ENCODE data around the gene LIMS4.
"Not testable (repeated sequence)": the region's sequence is repeated elsewhere in the genome, so short reads cannot be mapped to it uniquely, and the experiment has no call there.

The LIMS4 gene

GRCh38 chr2:110477370-110477769, 4.8 kb upstream of the LIMS4 start:
- H3K9me3 ChIP-seq (ENCODE audit: control insufficient read depth, low read length); H2AFZ ChIP-seq (ENCODE audit: low read depth, low read length); H4K91ac ChIP-seq (ENCODE audit: low read length); H2BK5ac ChIP-seq (ENCODE audit: low read depth, low read length, poor library complexity, severe bottlenecking); H4K8ac ChIP-seq (ENCODE audit: low read length); H3K27ac ChIP-seq (ENCODE audit: low read length, poor library complexity, severe bottlenecking); H2AK5ac ChIP-seq (ENCODE audit: low read length, severe bottlenecking); H3K4ac ChIP-seq (ENCODE audit: low read depth in 1 of 2, low read length in 2 of 2); H3K4me1 ChIP-seq (ENCODE audit: control insufficient read depth, insufficient read depth, low read depth, low read length); H3K4me2 ChIP-seq (ENCODE audit: low read length, poor library complexity, severe bottlenecking); H3K27me3 ChIP-seq (ENCODE audit: control insufficient read depth in 1 of 2, insufficient read depth in 1 of 2, low read length in 2 of 2); H3K14ac ChIP-seq (ENCODE audit: low read length in 2 of 2); H2BK15ac ChIP-seq (ENCODE audit: low read depth, poor library complexity, severe bottlenecking); H3K18ac ChIP-seq (ENCODE audit: low read depth in 1 of 2, low read length in 2 of 2); H2BK120ac ChIP-seq (ENCODE audit: low read depth, low read length); H2BK12ac ChIP-seq (ENCODE audit: low read length in 2 of 2); DNase-seq; H3K9ac ChIP-seq (ENCODE audit: low read length); H3K36me3 ChIP-seq (ENCODE audit: control insufficient read depth in 1 of 2, insufficient read depth in 2 of 2, low read depth in 1 of 2, low read length in 2 of 2); H3K4me3 ChIP-seq (ENCODE audit: insufficient read depth in 1 of 2, low read depth in 1 of 2, low read length in 2 of 2); H3K79me1 ChIP-seq (replicated peaks; ENCODE audit: low read length, poor library complexity, severe bottlenecking); H3K23ac ChIP-seq (ENCODE audit: low read length in 2 of 2): not testable (repeated sequence)
- WGBS: no CpG with 5 or more reads among the region's 7 CpGs

DNA sequence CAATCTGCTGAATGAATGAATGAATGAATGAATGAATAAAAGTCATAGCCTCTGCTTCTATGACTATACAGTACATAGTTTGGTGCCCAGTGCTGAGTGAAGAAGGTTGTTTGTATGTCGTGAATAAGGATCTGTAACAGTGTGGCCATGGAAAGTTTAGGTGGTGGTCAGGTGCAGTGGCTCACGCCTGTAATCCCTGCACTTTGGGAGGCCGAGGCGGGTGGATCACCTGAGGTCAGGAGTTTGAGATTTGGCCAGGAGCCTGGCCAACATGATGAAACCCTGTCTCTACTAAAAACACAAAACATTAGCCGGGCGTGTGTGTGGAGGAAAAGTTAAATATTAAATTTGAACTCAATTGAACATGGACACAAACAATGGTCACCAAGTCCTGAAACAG, 4.3 kb upstream of the LIMS4 start:
- H2BK12ac ChIP-seq (ENCODE audit: low read length in 2 of 2); H3K79me1 ChIP-seq (replicated peaks; ENCODE audit: low read length, poor library complexity, severe bottlenecking); H3K36me3 ChIP-seq (ENCODE audit: control insufficient read depth in 1 of 2, insufficient read depth in 2 of 2, low read depth in 1 of 2, low read length in 2 of 2); H4K8ac ChIP-seq (ENCODE audit: low read length); H2AFZ ChIP-seq (ENCODE audit: low read depth, low read length); DNase-seq; H3K23ac ChIP-seq (ENCODE audit: low read length in 2 of 2); H3K4me1 ChIP-seq (ENCODE audit: control insufficient read depth, insufficient read depth, low read depth, low read length); H3K4me3 ChIP-seq (ENCODE audit: insufficient read depth in 1 of 2, low read depth in 1 of 2, low read length in 2 of 2); H3K4ac ChIP-seq (ENCODE audit: low read depth in 1 of 2, low read length in 2 of 2); H2BK120ac ChIP-seq (ENCODE audit: low read depth, low read length); H4K91ac ChIP-seq (ENCODE audit: low read length); H2AK5ac ChIP-seq (ENCODE audit: low read length, severe bottlenecking); H3K4me2 ChIP-seq (ENCODE audit: low read length, poor library complexity, severe bottlenecking); H3K9ac ChIP-seq (ENCODE audit: low read length); H2BK15ac ChIP-seq (ENCODE audit: low read depth, poor library complexity, severe bottlenecking); H3K18ac ChIP-seq (ENCODE audit: low read depth in 1 of 2, low read length in 2 of 2); H2BK5ac ChIP-seq (ENCODE audit: low read depth, low read length, poor library complexity, severe bottlenecking); H3K9me3 ChIP-seq (ENCODE audit: control insufficient read depth, low read length); H3K27ac ChIP-seq (ENCODE audit: low read length, poor library complexity, severe bottlenecking); H3K27me3 ChIP-seq (ENCODE audit: control insufficient read depth in 1 of 2, insufficient read depth in 1 of 2, low read length in 2 of 2); H3K14ac ChIP-seq (ENCODE audit: low read length in 2 of 2): not testable (repeated sequence)
- no CpG with 5 or more reads among the region's 6 CpGs for WGBS

GRCh38 chr2:110475627-110476359, 3.2 kb upstream of the LIMS4 start:
- H2BK15ac ChIP-seq (ENCODE audit: low read depth, poor library complexity, severe bottlenecking); H2BK120ac ChIP-seq (ENCODE audit: low read depth, low read length); H3K23ac ChIP-seq (ENCODE audit: low read length in 2 of 2); H3K14ac ChIP-seq (ENCODE audit: low read length in 2 of 2); H4K8ac ChIP-seq (ENCODE audit: low read length); H2BK12ac ChIP-seq (ENCODE audit: low read length in 2 of 2); H3K27me3 ChIP-seq (ENCODE audit: control insufficient read depth in 1 of 2, insufficient read depth in 1 of 2, low read length in 2 of 2); H2BK5ac ChIP-seq (ENCODE audit: low read depth, low read length, poor library complexity, severe bottlenecking); H3K4me2 ChIP-seq (ENCODE audit: low read length, poor library complexity, severe bottlenecking); H3K4ac ChIP-seq (ENCODE audit: low read depth in 1 of 2, low read length in 2 of 2); H3K27ac ChIP-seq (ENCODE audit: low read length, poor library complexity, severe bottlenecking); DNase-seq; H2AK5ac ChIP-seq (ENCODE audit: low read length, severe bottlenecking); H3K36me3 ChIP-seq (ENCODE audit: control insufficient read depth in 1 of 2, insufficient read depth in 2 of 2, low read depth in 1 of 2, low read length in 2 of 2); H3K79me1 ChIP-seq (replicated peaks; ENCODE audit: low read length, poor library complexity, severe bottlenecking); H2AFZ ChIP-seq (ENCODE audit: low read depth, low read length); H3K9ac ChIP-seq (ENCODE audit: low read length); H3K9me3 ChIP-seq (ENCODE audit: control insufficient read depth, low read length); H3K18ac ChIP-seq (ENCODE audit: low read depth in 1 of 2, low read length in 2 of 2); H3K4me3 ChIP-seq (ENCODE audit: insufficient read depth in 1 of 2, low read depth in 1 of 2, low read length in 2 of 2); H3K4me1 ChIP-seq (ENCODE audit: control insufficient read depth, insufficient read depth, low read depth, low read length); H4K91ac ChIP-seq (ENCODE audit: low read length): not testable (repeated sequence)
- WGBS: no CpG with 5 or more reads among the region's 3 CpGs

DNA sequence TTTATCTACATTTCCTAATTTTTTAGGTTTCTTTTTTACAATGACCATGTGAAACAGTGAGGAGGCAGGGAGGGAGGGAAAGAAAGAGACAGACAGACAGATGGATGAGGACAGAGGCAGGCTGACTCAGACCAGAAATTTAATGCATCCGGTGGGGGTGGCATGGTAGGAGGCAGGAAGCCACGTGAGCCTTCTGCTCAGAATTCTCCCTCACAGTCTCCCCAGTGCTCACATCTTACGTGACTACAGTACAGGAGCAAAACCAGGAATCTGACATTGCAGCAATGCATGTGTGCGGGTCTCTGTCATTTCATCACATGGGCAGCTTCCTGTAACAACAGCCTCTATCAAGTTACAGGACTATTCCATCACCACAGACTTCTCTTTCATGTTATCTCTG, 2.3 kb upstream of the LIMS4 start:
- not testable (repeated sequence) for H3K4me3 ChIP-seq (ENCODE audit: insufficient read depth in 1 of 2, low read depth in 1 of 2, low read length in 2 of 2); H2BK12ac ChIP-seq (ENCODE audit: low read length in 2 of 2); H2BK15ac ChIP-seq (ENCODE audit: low read depth, poor library complexity, severe bottlenecking); H3K18ac ChIP-seq (ENCODE audit: low read depth in 1 of 2, low read length in 2 of 2); H3K9me3 ChIP-seq (ENCODE audit: control insufficient read depth, low read length); H3K79me1 ChIP-seq (replicated peaks; ENCODE audit: low read length, poor library complexity, severe bottlenecking); H3K36me3 ChIP-seq (ENCODE audit: control insufficient read depth in 1 of 2, insufficient read depth in 2 of 2, low read depth in 1 of 2, low read length in 2 of 2); H2BK5ac ChIP-seq (ENCODE audit: low read depth, low read length, poor library complexity, severe bottlenecking); H3K4me1 ChIP-seq (ENCODE audit: control insufficient read depth, insufficient read depth, low read depth, low read length); DNase-seq; H4K91ac ChIP-seq (ENCODE audit: low read length); H2BK120ac ChIP-seq (ENCODE audit: low read depth, low read length); H3K14ac ChIP-seq (ENCODE audit: low read length in 2 of 2); H3K9ac ChIP-seq (ENCODE audit: low read length); H3K4me2 ChIP-seq (ENCODE audit: low read length, poor library complexity, severe bottlenecking); H3K4ac ChIP-seq (ENCODE audit: low read depth in 1 of 2, low read length in 2 of 2); H3K27me3 ChIP-seq (ENCODE audit: control insufficient read depth in 1 of 2, insufficient read depth in 1 of 2, low read length in 2 of 2); H2AFZ ChIP-seq (ENCODE audit: low read depth, low read length); H2AK5ac ChIP-seq (ENCODE audit: low read length, severe bottlenecking); H4K8ac ChIP-seq (ENCODE audit: low read length); H3K23ac ChIP-seq (ENCODE audit: low read length in 2 of 2); H3K27ac ChIP-seq (ENCODE audit: low read length, poor library complexity, severe bottlenecking)
- no CpG with 5 or more reads among the region's 4 CpGs for WGBS

All from mesenchymal stem cell (in vitro differentiated cells and primary cell).